Left renal cortex interstitium (tissue), 4 donors: ENCODE data around the gene SEC14L6. TPM values are rescaled to one million over a fixed set of nuclear protein-coding genes. Genes with fewer than 3 reads are reported as not detected.

Experiments
- DNase-seq, 4 donors: peaks; one replicate each; pipeline ENCODE4 v3.0.0-alpha.2; 2013; ENCODE audit warnings: low read depth in 4 of 4, low spot score in 2 of 4, missing footprints in 1 of 4
- polyA plus RNA-seq, 4 donors: library from polyadenylated mRNA; unstranded; fragments of 120-200 nt; gene quantifications; one replicate each; pipeline ENCODE4 v1.2.1, GENCODE V29; 2013; ENCODE audit not compliant: insufficient read length in 4 of 4

SEC14L6 gene
- polyA plus RNA-seq, 4 donors, result 5.5 to 8.9 (median 7.4) TPM

GRCh38 chr22:30502911-30503310, 43.6 kb downstream of the SEC14L6 start:
- no peak for DNase-seq

- DNase-seq, result no peak
Measured at GRCh38 chr22:30502153-30502552, 44.4 kb downstream of the SEC14L6 start.

GRCh38 chr22:30500628-30501027, 45.9 kb downstream of the SEC14L6 start:
- DNase-seq, result no peak

GRCh38 chr22:30497466-30498150, 48.9 kb downstream of the SEC14L6 start:
- no peak for DNase-seq

- DNase-seq, result no peak
Measured at GRCh38 chr22:30495041-30495784, 51.3 kb downstream of the SEC14L6 start.

GRCh38 chr22:30492144-30492543, 54.4 kb downstream of the SEC14L6 start:
- no peak for DNase-seq

- DNase-seq, result no peak
Measured at GRCh38 chr22:30491381-30491780, 55.2 kb downstream of the SEC14L6 start.

- DNase-seq, result no peak
Measured at GRCh38 chr22:30490399-30490798, 56.1 kb downstream of the SEC14L6 start.

- DNase-seq, result no peak
Measured at GRCh38 chr22:30488121-30488520, 58.4 kb downstream of the SEC14L6 start.

GRCh38 chr22:30486661-30487115, 59.9 kb downstream of the SEC14L6 start:
- DNase-seq, result peak in 1 of 4 donors; percentile 21

GRCh38 chr22:30486118-30486517, 60.4 kb downstream of the SEC14L6 start:
- no peak for DNase-seq

GRCh38 chr22:30485362-30485988, 61.1 kb downstream of the SEC14L6 start:
- DNase-seq, result peak in 1 of 4 donors; percentile 17

- no peak for DNase-seq
Measured at GRCh38 chr22:30483169-30483568, 63.4 kb downstream of the SEC14L6 start.

- no peak for DNase-seq
Measured at GRCh38 chr22:30481711-30482110, 64.8 kb downstream of the SEC14L6 start.

- no peak for DNase-seq
Measured at GRCh38 chr22:30479981-30480380, 66.6 kb downstream of the SEC14L6 start.

- DNase-seq, result no peak
Measured at GRCh38 chr22:30474683-30475424, 71.7 kb downstream of the SEC14L6 start.

- no peak for DNase-seq
Measured at GRCh38 chr22:30474121-30474520, 72.4 kb downstream of the SEC14L6 start.

- no peak for DNase-seq
Measured at GRCh38 chr22:30472994-30473720, 73.4 kb downstream of the SEC14L6 start.
